HG03095 (cell line): ENCODE data around the gene FXR2.

Experiments used
- ATAC-seq: cut with Tn5 transposase; IDR thresholded peaks from one replicate; pipeline ENCODE4 v1.9.1; 2021; ENCODE audit warnings: moderate library complexity; ENCODE audit not compliant: unreplicated experiment

FXR2 gene

DNA sequence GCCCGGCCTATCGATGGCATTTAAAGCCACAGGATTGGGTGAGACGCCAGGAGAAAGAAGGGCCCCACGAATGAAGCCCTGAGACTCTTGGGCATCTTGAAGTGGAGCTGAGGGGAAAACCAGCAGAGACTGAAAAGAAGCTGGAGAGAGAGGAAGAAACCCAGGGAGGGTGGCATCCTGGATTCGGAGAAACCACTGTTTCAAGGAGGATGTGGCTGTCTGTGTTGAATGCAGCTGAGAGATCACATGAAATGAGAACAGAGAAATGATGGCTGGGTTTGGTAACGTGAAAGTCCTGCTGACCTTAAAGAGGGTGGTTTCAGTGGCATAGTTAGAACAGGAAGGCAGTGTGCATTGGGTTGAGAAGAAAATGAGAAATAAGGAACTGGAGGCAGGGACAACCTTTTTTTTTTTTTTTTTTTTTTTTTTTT is 62.1 kb downstream of the FXR2 start:
- ATAC-seq = peak; percentile 46

DNA sequence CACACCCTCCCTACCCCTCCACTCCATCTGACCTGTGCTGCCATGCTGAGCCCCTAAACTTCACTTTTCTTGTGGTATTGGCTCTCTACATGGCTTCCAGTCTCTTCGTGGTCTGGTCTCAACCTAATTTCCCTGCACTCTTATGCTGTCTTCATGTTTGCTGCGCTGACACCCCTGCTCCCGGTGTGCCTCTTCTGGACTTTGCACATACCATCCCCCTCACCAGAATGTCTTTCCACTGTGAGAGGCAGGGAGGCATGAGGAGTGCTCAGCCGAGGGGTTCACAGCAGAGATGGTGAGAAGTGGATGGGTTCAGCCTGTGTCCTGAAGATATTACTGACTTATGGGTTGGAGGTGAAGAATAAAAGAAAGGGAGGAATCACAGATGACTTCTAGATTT is 63.3 kb downstream of the FXR2 start:
- no peak for ATAC-seq

DNA sequence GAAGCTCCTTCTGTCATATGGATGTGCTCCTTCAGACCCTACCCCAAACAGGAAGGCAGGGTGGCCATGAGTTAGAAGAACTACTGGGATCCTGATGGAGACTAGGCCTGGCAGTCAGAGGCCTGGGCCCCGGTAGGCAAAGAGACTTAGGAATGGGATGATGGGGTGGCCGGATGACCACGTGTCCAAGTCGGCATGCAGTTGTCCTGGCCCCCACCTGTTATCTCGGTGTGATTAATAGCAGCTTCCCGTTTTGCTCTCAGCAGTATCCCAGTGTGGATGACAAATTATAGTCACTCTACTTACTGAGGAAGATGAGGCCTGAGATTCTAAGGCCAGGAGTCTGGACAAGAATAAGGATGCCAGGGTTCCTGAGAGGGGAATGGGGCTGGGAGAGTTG is 64.4 kb downstream of the FXR2 start:
- ATAC-seq = no peak

- no peak for ATAC-seq
Measured at GRCh38 chr17:7549401-7550055, 65.2 kb downstream of the FXR2 start.

- no peak for ATAC-seq
Measured at GRCh38 chr17:7548585-7549400, 65.9 kb downstream of the FXR2 start, which contains the start of gene TNFSF12. TSS of gene TNFSF12 (plus strand) at chr17:7549058. CDS start at chr17:7549154, 96 bp downstream.

- no peak for ATAC-seq
Measured at GRCh38 chr17:7544911-7545310, 69.8 kb downstream of the FXR2 start.
